Endothelial cell of umbilical vein (primary cell): ENCODE measurements around the gene LYZL6. TPM values are rescaled to one million over a fixed set of nuclear protein-coding genes. Genes with fewer than 3 reads are reported as not detected.

ENCODE experiments used
- BruUV-seq: library from RNA; stranded (reverse); fragments of 400-500 nt; replicated peaks from 2 replicates; lab custom pipeline; 2021; lab: Mats Ljungman, UMichigan
- CTCF ChIA-PET: fragments of 300-600, 350-600 bp; sonication (Branson Sonifier 250); formaldehyde crosslinking; loops from one replicate; lab custom pipeline; 2021; ENCODE audit warnings: antibody characterized with exemption, inconsistent platforms; lab: Charles Lee
- POLR2A ChIA-PET: fragments of 300-600, 350-600 bp; sonication (Branson Sonifier 250); formaldehyde crosslinking; loops from one replicate; lab custom pipeline; 2021; ENCODE audit warnings: antibody characterized with exemption, inconsistent platforms; lab: Charles Lee
- DNase-seq: peaks from one replicate; pipeline ENCODE4 v3.0.0-alpha.2; 2011; ENCODE audit warnings: low read depth, low spot score
- FAIRE-seq: peaks from 2 replicates; lab custom pipeline; 2011; peaks lifted over from hg19 to GRCh38; lab: Jason Lieb, UNC
- H2AFZ ChIP-seq: 2 replicates; pipeline ENCODE4 v1.6.0; 2012; ENCODE audit warnings: low read depth, low read length, control low read depth, inconsistent platforms
- H3K27ac ChIP-seq: 2 replicates; pipeline ENCODE4 v1.5.1; 2011; ENCODE audit warnings: low read depth, mild to moderate bottlenecking, control low read depth, low read length, moderate library complexity; ENCODE audit not compliant: insufficient read depth
- H3K27me3 ChIP-seq, 2 experiments: 2 replicates each; pipeline versions ENCODE4 v1.6.0 to v1.6.1; 2011; ENCODE audit warnings: low read length in 2 of 2, mixed read lengths in 1 of 2; ENCODE audit not compliant: control insufficient read depth in 2 of 2, insufficient read depth in 2 of 2
- H3K36me3 ChIP-seq, 2 experiments: 2 replicates in 1 of 2; 3 replicates in 1 of 2; pipeline ENCODE4 v1.5.1; 2011; ENCODE audit warnings: low read length in 2 of 2, mild to moderate bottlenecking in 1 of 2, moderate library complexity in 1 of 2; ENCODE audit not compliant: control insufficient read depth in 2 of 2, insufficient read depth in 2 of 2; ENCODE audit errors: extremely low read depth in 1 of 2
- H3K4me1 ChIP-seq: 3 replicates; pipeline ENCODE4 v1.5.1; 2011; ENCODE audit warnings: mild to moderate bottlenecking, low read length; ENCODE audit not compliant: control insufficient read depth, insufficient read depth; ENCODE audit errors: extremely low read depth
- H3K4me2 ChIP-seq: 2 replicates; pipeline ENCODE4 v1.6.1; 2011; ENCODE audit warnings: low read length, control low read depth, mixed read lengths; ENCODE audit not compliant: insufficient read depth
- H3K4me3 ChIP-seq, 3 experiments: fragments of 200-600 bp in 1 of 3; sonication (generic), shearing (Covaris generic) in 1 of 3; replicated peaks in 1 of 3; 2 replicates each; pipeline ENCODE4 v1.5.1; 2011 to 2016; ENCODE audit warnings: control low read depth in 3 of 3, low read length in 3 of 3, mild to moderate bottlenecking in 2 of 3, inconsistent platforms in 1 of 3, low read depth in 1 of 3, moderate library complexity in 1 of 3; ENCODE audit not compliant: insufficient read depth in 1 of 3
- H3K79me2 ChIP-seq: 2 replicates; pipeline ENCODE4 v1.6.0; 2012; ENCODE audit warnings: low read length, inconsistent platforms; ENCODE audit not compliant: control insufficient read depth, insufficient read depth
- H3K9ac ChIP-seq: replicated peaks from 2 replicates; pipeline ENCODE3; 2011; ENCODE audit warnings: low read length, control low read depth; ENCODE audit not compliant: insufficient read depth; ENCODE audit errors: extremely low read depth
- H3K9me1 ChIP-seq: replicated peaks from 3 replicates; pipeline ENCODE4 v1.6.0; 2011; ENCODE audit warnings: mild to moderate bottlenecking, low read length; ENCODE audit not compliant: control insufficient read depth, insufficient read depth; ENCODE audit errors: extremely low read depth
- H3K9me3 ChIP-seq: replicated peaks from 2 replicates; pipeline ENCODE4 v1.5.1; 2012; ENCODE audit warnings: low read length, inconsistent platforms; ENCODE audit not compliant: control insufficient read depth, insufficient read depth
- H4K20me1 ChIP-seq: replicated peaks from 2 replicates; pipeline ENCODE3; 2011; ENCODE audit warnings: mild to moderate bottlenecking, low read length; ENCODE audit not compliant: control insufficient read depth, insufficient read depth; ENCODE audit errors: extremely low read depth
- EZH2 ChIP-seq: IDR thresholded peaks from 2 replicates; pipeline ENCODE4 v1.6.1; 2012; ENCODE audit warnings: borderline replicate concordance, low read depth, mild to moderate bottlenecking, moderate library complexity, low read length, inconsistent platforms; ENCODE audit not compliant: severe bottlenecking
- FOS ChIP-seq: IDR thresholded peaks from 2 replicates; pipeline ENCODE4 v1.6.1; 2011; ENCODE audit warnings: mild to moderate bottlenecking, low read length, moderate library complexity, borderline replicate concordance; ENCODE audit not compliant: insufficient read depth
- GATA2 ChIP-seq: IDR thresholded peaks from 2 replicates; pipeline ENCODE4 v1.7.0; 2011; ENCODE audit warnings: low read depth, mild to moderate bottlenecking, moderate library complexity, mixed read lengths, low read length; ENCODE audit not compliant: insufficient read length, insufficient read depth
- JUN ChIP-seq: IDR thresholded peaks from 2 replicates; pipeline ENCODE4 v1.6.1; 2011; ENCODE audit warnings: borderline replicate concordance, low read depth; ENCODE audit not compliant: insufficient read length, insufficient read depth
- MYC ChIP-seq: IDR thresholded peaks from one replicate; pipeline ENCODE4 v1.6.1; 2011; ENCODE audit warnings: mild to moderate bottlenecking, low read depth, low read length
- POLR2A ChIP-seq: IDR thresholded peaks from 2 replicates; pipeline ENCODE4 v1.6.1; 2012; ENCODE audit warnings: low read depth, mild to moderate bottlenecking, control low read depth, low read length
- POLR2AphosphoS5 ChIP-seq: IDR thresholded peaks from 2 replicates; pipeline ENCODE4 v1.6.1; 2012; ENCODE audit warnings: low read depth, mild to moderate bottlenecking, control low read depth, low read length, moderate library complexity; ENCODE audit not compliant: insufficient read depth
- dilution Hi-C: fragments of 300-500 bp; cut with MboI; formaldehyde crosslinking; loops from one replicate; pipeline ENCODE4 v1.15.0; 2019; ENCODE audit warnings: low sequenced_read_pairs; ENCODE audit not compliant: extremely low pct_ligation_motif_present
- intact Hi-C: fragments of 100-400 bp; cut with micrococcal nuclease; formaldehyde crosslinking; loops from one replicate; pipeline ENCODE4 v1.10.0; 2022
- polyA plus RNA-seq, 4 experiments: library from polyadenylated mRNA; depleted of rRNA in 3 of 4; stranded (reverse) in 3 of 4; unstranded in 1 of 4; fragments of >200 nt; gene quantifications; 2 replicates each; pipeline versions ENCODE4 v1.2.1 to v1.2.3, GENCODE V29; 2011 to 2012; ENCODE audit warnings: missing spikeins in 1 of 4
- total RNA-seq: library from RNA; stranded (reverse); gene quantifications from 2 replicates; pipeline ENCODE4 v1.2.3, GENCODE V29; 2021
- TF ChIP-seq, protein P1 (sequence below): IDR thresholded peaks from 2 replicates; pipeline ENCODE4 v1.6.1; 2011; ENCODE audit not compliant: insufficient read depth, insufficient read length
- TF ChIP-seq, protein P2 (sequence below), 2 donors: IDR thresholded peaks; 1 replicate in 1 of 2; 2 replicates in 1 of 2; pipeline ENCODE4 v1.5.1; 2011; ENCODE audit warnings: low read length in 2 of 2, mild to moderate bottlenecking in 2 of 2, moderate library complexity in 2 of 2, control low read depth in 1 of 2, inconsistent platforms in 1 of 2, low read depth in 1 of 2; ENCODE audit not compliant: insufficient read depth in 1 of 2; ENCODE audit errors: extremely low read depth in 1 of 2

The LYZL6 gene
- total and polyA plus RNA-seq, 2 donors (not counting 3 experiments of a cell fraction or from before 2014, with no cell fraction given) = not detected

DNA sequence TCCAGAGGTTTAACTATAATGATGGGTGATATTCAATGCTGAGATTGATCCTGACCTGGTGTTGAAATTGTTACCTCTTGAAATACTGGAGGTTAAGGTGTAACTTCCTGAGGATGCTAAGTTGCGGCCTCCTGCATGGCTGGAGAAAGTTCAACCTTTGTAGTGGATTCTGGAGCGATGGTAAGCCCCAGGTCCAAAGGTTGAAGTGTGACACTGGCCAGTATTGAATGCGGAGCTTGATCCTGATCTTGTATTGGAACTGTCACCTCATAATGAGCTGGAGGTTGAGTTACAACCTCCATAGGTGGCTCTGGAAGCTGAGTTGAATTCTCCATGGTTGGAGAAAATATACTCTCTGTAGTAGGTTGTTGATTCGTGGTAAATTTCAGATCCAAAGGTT is 29.9 kb downstream of the LYZL6 start:
- Histone ChIP-seq H3K9me1 (no peaks in the 10 kb centered on the region), H3K36me3 (no peaks in the 10 kb centered on the region), H3K79me2 (no peaks in the 10 kb centered on the region), H2AFZ (no peak overlapping the region), H3K4me1 (peaks cover 4% of the 10 kb centered on the region), H3K27me3 (no peaks in the 10 kb centered on the region), H3K9ac (no peak overlapping the region), H3K9me3 (no peaks in the 10 kb centered on the region), H4K20me1 (no peaks in the 10 kb centered on the region), H3K27ac (no peak overlapping the region), H3K4me3 (no peak overlapping the region), H3K4me2 (no peak overlapping the region)
- dilution Hi-C loops (no loop called here), intact Hi-C loops (no loop called here)
- DNase-seq (no peak), FAIRE-seq (no peak)
- no peak for TF ChIP-seq GATA2
- TF ChIP-seq, protein P1, sequence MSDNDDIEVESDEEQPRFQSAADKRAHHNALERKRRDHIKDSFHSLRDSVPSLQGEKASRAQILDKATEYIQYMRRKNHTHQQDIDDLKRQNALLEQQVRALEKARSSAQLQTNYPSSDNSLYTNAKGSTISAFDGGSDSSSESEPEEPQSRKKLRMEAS = no peak
- TF ChIP-seq FOS = no peak
- TF ChIP-seq POLR2A = no peak
- TF ChIP-seq, protein P2, sequence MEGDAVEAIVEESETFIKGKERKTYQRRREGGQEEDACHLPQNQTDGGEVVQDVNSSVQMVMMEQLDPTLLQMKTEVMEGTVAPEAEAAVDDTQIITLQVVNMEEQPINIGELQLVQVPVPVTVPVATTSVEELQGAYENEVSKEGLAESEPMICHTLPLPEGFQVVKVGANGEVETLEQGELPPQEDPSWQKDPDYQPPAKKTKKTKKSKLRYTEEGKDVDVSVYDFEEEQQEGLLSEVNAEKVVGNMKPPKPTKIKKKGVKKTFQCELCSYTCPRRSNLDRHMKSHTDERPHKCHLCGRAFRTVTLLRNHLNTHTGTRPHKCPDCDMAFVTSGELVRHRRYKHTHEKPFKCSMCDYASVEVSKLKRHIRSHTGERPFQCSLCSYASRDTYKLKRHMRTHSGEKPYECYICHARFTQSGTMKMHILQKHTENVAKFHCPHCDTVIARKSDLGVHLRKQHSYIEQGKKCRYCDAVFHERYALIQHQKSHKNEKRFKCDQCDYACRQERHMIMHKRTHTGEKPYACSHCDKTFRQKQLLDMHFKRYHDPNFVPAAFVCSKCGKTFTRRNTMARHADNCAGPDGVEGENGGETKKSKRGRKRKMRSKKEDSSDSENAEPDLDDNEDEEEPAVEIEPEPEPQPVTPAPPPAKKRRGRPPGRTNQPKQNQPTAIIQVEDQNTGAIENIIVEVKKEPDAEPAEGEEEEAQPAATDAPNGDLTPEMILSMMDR (IDR thresholded peaks at IDR 0.05; ENCODE audit: extremely low read depth in 1 of 2, insufficient read depth in 1 of 2, low read depth in 1 of 2, low read length in 2 of 2) = no peak
- TF ChIP-seq POLR2AphosphoS5 = no peak
- no peak for TF ChIP-seq JUN
- no peak for TF ChIP-seq EZH2
- no peak for TF ChIP-seq MYC
- CTCF ChIA-PET = interaction anchor here (0.9 to 1.2 kb wide), 2 partner anchors 11 to 146 kb away, joined by 3 read pairs; no protein-coding TSS in a partner anchor
- POLR2A ChIA-PET = no interaction called here
- no TSS peak for BruUV-seq
